Smooth muscle cell of the brain vasculature (primary cell): ENCODE data around the gene PLEKHM3.
"Not testable (repeated sequence)": the region's sequence is repeated elsewhere in the genome, so short reads cannot be mapped to it uniquely, and the experiment has no call there.

Source experiments
- DNase-seq: peaks from one replicate; pipeline ENCODE4 v3.0.0-alpha.2; 2012; ENCODE audit warnings: low read depth, low spot score

PLEKHM3 gene

GRCh38 chr2:207825978-207826377, 199.3 kb downstream of the PLEKHM3 start:
- no peak for DNase-seq

DNA sequence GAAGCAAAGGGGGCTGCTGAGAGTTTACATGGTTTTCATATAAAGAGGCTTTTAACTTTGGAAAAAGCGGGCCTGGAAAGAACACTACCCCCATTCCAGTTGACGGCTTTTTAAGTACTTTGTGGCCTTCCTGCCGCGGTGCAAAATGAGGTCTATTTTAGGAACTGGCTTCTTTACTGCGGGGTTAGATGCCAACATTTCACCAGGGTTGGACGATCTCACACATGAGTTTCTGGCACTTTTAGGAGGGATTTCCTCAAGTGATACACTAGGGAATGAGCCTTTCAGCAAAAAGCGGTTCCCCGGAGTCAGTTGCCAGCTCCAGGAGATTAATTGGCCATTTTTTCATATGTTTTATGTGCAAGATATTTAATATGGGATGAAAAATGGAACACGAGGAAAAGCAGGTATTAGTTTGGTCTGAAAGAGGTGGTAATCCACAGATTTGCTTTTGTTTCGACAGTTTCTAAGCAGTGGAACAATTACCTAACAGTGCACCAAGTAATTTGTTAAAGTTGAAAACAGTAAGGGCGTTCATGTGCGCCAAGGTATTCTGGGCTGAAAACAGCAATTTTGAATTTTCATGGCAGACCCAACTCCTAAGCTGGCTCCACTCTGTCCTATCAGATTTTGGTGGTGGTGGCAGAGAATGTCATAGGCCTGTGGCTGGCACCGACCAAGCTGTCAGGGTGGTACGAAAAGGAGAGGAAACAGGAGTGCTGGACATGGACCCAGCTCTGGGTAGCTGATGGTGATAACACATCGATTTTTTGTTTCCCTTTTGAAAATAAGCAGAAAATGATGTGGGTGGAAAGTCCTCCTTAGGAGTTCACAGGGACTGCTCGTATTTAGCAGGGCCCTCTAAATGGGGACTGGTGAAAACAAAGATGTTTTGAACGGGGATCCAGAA, 200.0 kb downstream of the PLEKHM3 start:
- DNase-seq: no peak

- DNase-seq: no peak
Observed at GRCh38 chr2:207823865-207824264, 201.5 kb downstream of the PLEKHM3 start.

DNA sequence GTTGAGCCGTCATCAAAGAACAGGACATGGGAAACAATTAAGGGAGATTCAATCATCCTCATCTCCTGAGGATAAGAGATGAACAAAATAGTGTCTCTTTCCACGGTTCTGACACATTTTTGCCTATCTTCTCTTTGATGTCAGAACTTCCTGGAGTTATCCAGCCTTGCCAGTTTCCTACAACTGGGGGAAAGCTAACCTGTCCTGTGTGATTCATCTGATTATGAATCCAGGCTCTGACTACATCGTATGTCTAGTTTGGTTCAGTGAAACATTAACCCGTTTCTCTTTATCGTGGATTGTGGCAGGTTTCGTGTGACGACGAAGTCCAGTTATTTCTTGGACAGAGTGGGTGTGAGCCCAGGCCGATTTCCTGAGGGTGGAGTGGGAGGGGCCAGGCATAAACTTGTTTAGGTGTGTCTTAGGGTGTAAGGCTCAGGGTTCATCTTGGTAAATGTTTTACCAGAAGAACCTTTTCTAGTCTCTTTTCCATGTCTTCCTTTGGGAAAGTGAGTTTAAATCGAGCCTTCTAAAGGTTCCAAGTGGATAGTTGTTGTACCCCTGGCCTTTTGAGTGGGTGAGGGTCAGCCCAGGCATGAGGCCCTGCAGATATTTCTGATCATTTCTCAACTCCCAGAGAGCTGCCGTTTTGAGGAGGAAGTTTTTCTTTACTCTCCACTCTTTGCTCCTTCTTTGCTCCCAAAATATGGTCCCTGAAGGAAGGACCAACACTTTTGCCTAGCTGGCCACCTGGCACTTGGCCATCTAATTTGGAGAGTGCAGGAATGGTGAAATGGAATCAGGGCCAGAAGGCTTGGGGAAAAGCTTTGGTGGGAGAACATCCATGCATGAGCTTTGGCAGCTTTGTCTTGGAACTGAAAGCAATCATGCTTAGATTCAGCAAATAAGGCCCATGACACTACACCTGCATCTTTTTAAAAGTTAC, 205.2 kb downstream of the PLEKHM3 start:
- no peak for DNase-seq

GRCh38 chr2:207819021-207819797, 206.1 kb downstream of the PLEKHM3 start:
- DNase-seq: no peak

DNA sequence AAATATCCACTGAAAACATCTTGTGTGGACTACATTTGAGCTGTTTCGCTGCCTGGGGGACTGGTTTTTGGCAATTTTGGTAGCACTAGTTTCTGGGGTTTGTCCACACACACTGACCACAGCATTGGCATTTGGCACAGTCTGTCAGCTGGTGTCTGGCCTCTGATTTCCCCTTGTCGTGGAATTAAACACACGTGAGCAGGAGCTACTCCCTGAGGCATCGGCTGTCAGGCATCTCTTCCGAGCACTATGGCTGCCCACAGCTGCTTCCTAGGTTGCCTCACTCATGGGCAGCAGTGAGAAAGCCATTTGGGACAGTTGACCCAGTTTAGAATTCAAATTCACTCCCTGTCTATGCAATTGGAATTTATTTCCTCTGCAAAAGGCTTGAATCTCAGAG, 208.8 kb downstream of the PLEKHM3 start:
- no peak for DNase-seq

- DNase-seq: no peak
Observed at GRCh38 chr2:207815254-207815653, 210.1 kb downstream of the PLEKHM3 start.

GRCh38 chr2:207813942-207814341, 211.4 kb downstream of the PLEKHM3 start:
- DNase-seq: no peak

DNA sequence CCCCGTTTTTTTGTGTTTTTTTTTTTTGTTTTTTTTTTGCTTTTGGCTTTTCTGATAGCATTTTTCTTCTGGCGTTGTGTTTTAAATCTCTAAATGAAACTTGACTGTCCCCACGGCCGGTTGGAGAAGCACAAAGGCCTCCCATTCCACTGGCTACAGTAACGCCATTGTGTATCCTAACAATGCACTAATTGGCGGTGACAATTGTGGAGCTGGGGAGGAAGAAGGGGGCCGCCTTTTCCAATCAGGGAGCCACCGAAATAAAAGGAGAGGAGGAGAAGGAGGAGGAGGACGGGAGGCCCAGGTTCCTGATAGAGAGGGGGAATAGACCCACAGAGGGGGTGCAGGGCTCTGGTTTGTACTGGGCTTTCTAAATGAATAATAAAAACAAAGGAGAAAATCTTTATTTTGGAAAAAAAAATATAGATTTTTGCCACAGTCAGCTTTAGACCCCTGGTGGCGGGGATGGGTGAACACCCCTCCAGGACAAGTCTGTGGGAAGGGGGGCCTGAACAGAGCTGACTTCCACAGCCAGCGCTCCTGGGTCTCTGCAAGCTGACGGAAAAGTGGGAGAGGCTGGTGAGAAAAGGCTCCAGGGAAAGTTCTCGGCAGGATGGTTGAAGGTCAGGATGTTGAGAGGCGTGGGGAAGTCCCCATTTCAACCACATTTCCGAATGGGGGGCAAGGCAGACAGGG, 212.0 kb downstream of the PLEKHM3 start:
- no peak for DNase-seq

DNA sequence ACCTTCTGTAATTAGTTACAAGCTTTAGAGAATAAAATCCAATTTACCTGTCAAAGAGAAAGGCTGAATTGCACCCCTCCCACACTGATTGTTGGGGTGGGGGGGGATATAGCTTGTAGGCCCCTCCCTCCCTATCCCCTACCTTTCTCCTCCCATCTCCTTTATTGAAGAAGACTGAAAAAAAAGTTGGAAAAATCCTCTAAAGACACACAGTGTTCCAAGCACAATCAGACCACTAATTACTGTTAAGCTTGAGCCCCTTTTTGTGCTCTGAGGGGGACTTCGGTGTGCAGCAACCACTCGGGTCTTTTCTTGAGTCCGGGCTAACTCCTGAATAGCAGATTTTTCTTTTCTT, 212.6 kb downstream of the PLEKHM3 start:
- DNase-seq: no peak

DNA sequence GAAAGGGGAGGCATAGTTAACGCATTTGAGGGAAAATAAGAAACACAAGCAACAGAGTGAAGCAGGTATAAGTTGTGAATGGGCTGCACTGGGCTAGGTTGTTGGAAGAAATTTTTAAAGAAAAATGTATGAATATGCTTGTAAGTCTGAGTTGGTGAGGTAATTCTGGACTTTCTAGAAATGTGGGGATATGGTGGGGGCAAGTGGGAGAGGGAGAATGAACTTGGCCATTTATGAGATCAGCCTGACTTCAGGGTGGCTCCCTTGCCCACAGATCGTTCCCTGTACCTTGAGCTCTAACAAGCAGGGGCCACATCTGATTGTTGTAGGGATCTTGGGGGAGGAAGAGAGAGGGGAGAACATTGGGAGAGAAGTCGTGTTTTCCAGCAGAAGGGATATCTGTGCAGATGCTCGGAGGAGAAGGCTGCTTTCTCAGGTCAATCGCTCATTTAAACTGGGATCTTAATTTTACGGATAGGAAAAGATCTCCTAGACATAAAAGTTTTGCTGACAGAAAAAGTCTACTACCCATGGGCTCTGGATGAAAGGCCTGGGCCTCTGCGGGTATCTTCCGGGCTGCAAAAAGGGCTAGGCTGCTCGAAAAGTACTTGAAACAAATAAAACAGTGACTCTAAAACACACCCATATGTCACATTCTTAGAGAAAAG, 213.1 kb downstream of the PLEKHM3 start:
- no peak for DNase-seq

DNA sequence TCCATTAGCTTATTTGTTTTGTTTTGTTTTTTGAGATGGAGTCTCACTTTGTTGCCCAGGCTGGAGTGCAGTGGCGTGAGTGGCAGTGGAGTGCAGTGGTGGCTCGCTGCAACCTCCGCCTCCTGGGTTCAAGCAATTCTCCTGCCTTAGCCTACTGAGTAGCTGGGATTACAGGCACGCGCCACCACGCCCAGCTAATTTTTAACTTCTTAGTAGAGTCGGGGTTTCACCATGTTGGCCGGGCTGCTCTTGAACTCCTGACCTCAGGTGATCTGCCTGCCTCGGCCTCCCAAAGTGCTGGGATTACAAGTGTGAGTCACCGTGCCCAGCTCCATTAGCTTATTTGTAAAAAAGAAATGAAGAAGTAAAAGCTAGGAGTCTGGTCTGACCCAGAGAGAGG, 213.7 kb downstream of the PLEKHM3 start:
- not testable (repeated sequence) for DNase-seq

GRCh38 chr2:207810200-207810788, 215.0 kb downstream of the PLEKHM3 start:
- DNase-seq: no peak

- no peak for DNase-seq
Observed at GRCh38 chr2:207808119-207808518, 217.2 kb downstream of the PLEKHM3 start.

GRCh38 chr2:207807516-207807915, 217.8 kb downstream of the PLEKHM3 start:
- no peak for DNase-seq

GRCh38 chr2:207805566-207806226, 219.6 kb downstream of the PLEKHM3 start:
- no peak for DNase-seq

DNA sequence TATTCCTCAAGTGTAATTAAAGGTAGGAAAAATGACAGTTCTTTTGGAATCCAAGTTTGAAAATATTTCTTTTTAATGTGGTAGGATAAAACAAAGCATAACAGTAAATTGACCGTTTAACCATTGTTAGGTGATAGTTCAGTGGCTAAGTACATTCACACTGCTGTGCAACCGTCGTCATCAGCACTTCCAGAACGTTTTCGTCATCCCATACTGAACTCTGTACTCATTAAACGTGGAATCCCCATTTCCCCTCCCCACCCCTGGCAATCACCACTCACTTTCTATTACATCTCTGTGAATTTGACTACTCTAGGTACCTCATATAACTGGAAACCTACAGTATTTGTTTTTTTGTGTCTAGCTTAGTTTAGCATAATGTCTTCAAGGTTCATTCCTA, 222.7 kb downstream of the PLEKHM3 start:
- no peak for DNase-seq

DNA sequence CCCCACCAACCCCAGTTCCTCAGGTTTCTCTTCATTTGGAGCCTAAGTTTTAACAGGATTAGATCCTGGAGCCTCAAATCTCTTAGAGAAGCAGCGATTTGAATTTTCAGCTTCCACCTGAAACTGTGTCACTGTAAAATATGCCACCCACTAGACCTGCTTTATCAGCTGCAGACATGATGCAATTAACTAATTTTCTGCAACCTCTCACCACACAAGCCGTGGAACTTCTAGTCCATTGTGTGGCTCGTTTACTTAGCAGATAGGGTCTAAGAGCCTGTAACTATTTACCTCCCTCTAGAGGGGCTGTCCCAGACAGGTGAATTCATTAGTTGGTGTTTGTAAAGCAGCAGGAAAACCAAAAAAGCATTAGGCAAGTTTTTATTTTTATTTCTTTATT, 224.1 kb downstream of the PLEKHM3 start:
- DNase-seq: no peak

- DNase-seq: no peak
Observed at GRCh38 chr2:207796585-207797350, 228.6 kb downstream of the PLEKHM3 start.
